ENCODE data around the gene APBB2.

APBB2 gene

GRCh38 chr4:41111791-41112190, 102.6 kb downstream of the APBB2 start:
- TF ChIP-seq ARNTL (CRISPR knock-in tag; IDR thresholded peaks at IDR 0.05; ENCODE audit: borderline replicate concordance, low read depth) (no peak), OSR1 (CRISPR knock-in tag; IDR thresholded peaks at IDR 0.05) (no peak)
- ATAC-seq, result no peak

DNA sequence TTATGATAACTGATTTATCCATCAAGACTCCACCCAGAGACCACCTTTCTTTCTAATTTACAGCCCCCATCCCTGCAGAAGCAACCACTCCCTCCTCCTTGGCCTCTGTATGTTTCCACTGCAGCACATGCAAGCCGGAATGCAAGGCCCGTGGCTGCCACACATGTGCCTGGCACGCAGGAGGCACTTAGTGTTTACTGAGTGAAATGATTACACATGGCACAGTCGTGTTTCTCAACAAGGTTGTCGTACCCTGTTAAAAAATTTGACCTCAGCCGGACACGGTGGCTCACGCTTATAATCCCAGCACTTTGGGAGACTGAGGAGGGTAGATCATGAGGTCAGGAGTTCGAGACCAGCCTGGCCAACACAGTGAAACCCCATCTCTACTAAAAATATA, 104.3 kb downstream of the APBB2 start:
- TF ChIP-seq, protein P1, sequence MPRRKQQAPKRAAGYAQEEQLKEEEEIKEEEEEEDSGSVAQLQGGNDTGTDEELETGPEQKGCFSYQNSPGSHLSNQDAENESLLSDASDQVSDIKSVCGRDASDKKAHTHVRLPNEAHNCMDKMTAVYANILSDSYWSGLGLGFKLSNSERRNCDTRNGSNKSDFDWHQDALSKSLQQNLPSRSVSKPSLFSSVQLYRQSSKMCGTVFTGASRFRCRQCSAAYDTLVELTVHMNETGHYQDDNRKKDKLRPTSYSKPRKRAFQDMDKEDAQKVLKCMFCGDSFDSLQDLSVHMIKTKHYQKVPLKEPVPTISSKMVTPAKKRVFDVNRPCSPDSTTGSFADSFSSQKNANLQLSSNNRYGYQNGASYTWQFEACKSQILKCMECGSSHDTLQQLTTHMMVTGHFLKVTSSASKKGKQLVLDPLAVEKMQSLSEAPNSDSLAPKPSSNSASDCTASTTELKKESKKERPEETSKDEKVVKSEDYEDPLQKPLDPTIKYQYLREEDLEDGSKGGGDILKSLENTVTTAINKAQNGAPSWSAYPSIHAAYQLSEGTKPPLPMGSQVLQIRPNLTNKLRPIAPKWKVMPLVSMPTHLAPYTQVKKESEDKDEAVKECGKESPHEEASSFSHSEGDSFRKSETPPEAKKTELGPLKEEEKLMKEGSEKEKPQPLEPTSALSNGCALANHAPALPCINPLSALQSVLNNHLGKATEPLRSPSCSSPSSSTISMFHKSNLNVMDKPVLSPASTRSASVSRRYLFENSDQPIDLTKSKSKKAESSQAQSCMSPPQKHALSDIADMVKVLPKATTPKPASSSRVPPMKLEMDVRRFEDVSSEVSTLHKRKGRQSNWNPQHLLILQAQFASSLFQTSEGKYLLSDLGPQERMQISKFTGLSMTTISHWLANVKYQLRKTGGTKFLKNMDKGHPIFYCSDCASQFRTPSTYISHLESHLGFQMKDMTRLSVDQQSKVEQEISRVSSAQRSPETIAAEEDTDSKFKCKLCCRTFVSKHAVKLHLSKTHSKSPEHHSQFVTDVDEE (CRISPR knock-in tag; IDR thresholded peaks at IDR 0.05), result no peak
- TF ChIP-seq ZC3H10 (CRISPR knock-in tag; IDR thresholded peaks at IDR 0.05), result no peak
- no peak for TF ChIP-seq ZFP3 (CRISPR knock-in tag; IDR thresholded peaks at IDR 0.05)
- no peak for TF ChIP-seq ZNF70 (CRISPR knock-in tag; IDR thresholded peaks at IDR 0.05)
- TF ChIP-seq TCF4 (CRISPR knock-in tag; IDR thresholded peaks at IDR 0.05; ENCODE audit: borderline replicate concordance), result no peak
- TF ChIP-seq ZNF565 (CRISPR knock-in tag; conservative IDR thresholded peaks at IDR 0.05; ENCODE audit: low read depth), result no peak
- TF ChIP-seq CREB5 (CRISPR knock-in tag; IDR thresholded peaks at IDR 0.05; ENCODE audit: low read depth), result no peak
- TF ChIP-seq RARB (CRISPR knock-in tag; IDR thresholded peaks at IDR 0.05), result no peak
- no peak for TF ChIP-seq GLIS3 (CRISPR knock-in tag; IDR thresholded peaks at IDR 0.05)
- no peak for TF ChIP-seq OSR1 (CRISPR knock-in tag; IDR thresholded peaks at IDR 0.05)
- TF ChIP-seq POU6F1 (CRISPR knock-in tag; IDR thresholded peaks at IDR 0.05; ENCODE audit: borderline replicate concordance, low read depth), result no peak
- no peak for TF ChIP-seq ESRRG (CRISPR knock-in tag; IDR thresholded peaks at IDR 0.05)
- ATAC-seq, result no peak

DNA sequence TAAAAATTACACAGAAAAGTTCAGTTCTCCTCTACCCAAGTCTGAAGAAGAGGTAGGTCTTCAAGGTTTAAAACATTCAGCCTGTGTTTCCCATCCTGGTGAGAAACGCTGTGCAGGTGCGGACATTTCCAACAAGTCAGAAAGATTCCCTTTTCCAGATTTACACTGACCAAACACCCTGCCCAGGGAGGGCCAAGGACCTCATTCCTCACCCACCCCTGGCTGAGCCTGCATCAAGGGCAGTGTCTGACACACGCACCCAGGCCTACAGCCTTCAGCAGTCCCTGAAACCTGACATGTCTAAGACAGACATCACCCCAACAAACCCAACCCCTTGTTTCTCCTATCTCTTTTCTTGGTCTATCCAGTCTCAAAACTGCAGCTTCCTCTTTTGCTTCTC, 105.9 kb downstream of the APBB2 start:
- TF ChIP-seq RARB (CRISPR knock-in tag; IDR thresholded peaks at IDR 0.05) (no peak), PATZ1 (CRISPR knock-in tag; IDR thresholded peaks at IDR 0.05; ENCODE audit: borderline replicate concordance) (no peak), ZFP30 (CRISPR knock-in tag; IDR thresholded peaks at IDR 0.05) (no peak), ZFP3 (CRISPR knock-in tag; IDR thresholded peaks at IDR 0.05) (no peak), OSR1 (CRISPR knock-in tag; IDR thresholded peaks at IDR 0.05) (no peak), BACH2 (CRISPR knock-in tag; IDR thresholded peaks at IDR 0.05; ENCODE audit: borderline replicate concordance) (no peak), TOX (CRISPR knock-in tag; IDR thresholded peaks at IDR 0.05; ENCODE audit: borderline replicate concordance) (no peak), CSRNP3 (CRISPR knock-in tag; IDR thresholded peaks at IDR 0.05) (no peak), ZNF70 (CRISPR knock-in tag; IDR thresholded peaks at IDR 0.05) (no peak), TCF4 (CRISPR knock-in tag; IDR thresholded peaks at IDR 0.05; ENCODE audit: borderline replicate concordance) (no peak), ZC3H10 (CRISPR knock-in tag; IDR thresholded peaks at IDR 0.05) (no peak), ESRRG (CRISPR knock-in tag; IDR thresholded peaks at IDR 0.05) (no peak), CREB5 (CRISPR knock-in tag; IDR thresholded peaks at IDR 0.05; ENCODE audit: low read depth) (no peak), ZNF8 (CRISPR knock-in tag; IDR thresholded peaks at IDR 0.05) (no peak)
- TF ChIP-seq, protein P1 (CRISPR knock-in tag; IDR thresholded peaks at IDR 0.05), result no peak
- no peak for ATAC-seq

Data from SK-N-SH treated with all-trans-retinoic acid at 6 μM for 48 hours (cell line).